Psoas muscle (tissue), 8 donors: ENCODE data around the gene TEX13A. TPM values are rescaled to one million over a fixed set of nuclear protein-coding genes. Genes with fewer than 3 reads are reported as not detected.
"Not testable (repeated sequence)": the region's sequence is repeated elsewhere in the genome, so short reads cannot be mapped to it uniquely, and the experiment has no call there.

Experiments
- ATAC-seq, 4 donors: fragments of 200-7000 bp; cut with Tn5 transposase; one replicate each; pipeline ENCODE4 v1.9.1; 2020; ENCODE audit warnings: moderate library complexity in 3 of 4, mild to moderate bottlenecking in 2 of 4
- DNase-seq, 2 donors: peaks; one replicate each; pipeline ENCODE4 v3.0.0-alpha.2; 2020
- H3K27ac ChIP-seq: fragments of 200-600 bp; one replicate; pipeline ENCODE4 v1.8.0; 2022
- H3K27me3 ChIP-seq, 3 donors: fragments of 200-600 bp in 1 of 3; one replicate each; pipeline versions ENCODE4 v1.6.1 to v1.8.0; 2013 to 2022; ENCODE audit warnings: low read length in 2 of 3, mild to moderate bottlenecking in 2 of 3, moderate library complexity in 1 of 3; ENCODE audit not compliant: insufficient read depth in 3 of 3
- H3K36me3 ChIP-seq, 2 donors: fragments of 200-600 bp in 1 of 2; one replicate each; pipeline versions ENCODE4 v1.6.1 to v1.8.0; 2013 to 2022; ENCODE audit warnings: low read depth in 1 of 2, mild to moderate bottlenecking in 1 of 2, moderate library complexity in 1 of 2; ENCODE audit not compliant: insufficient read depth in 1 of 2
- H3K4me1 ChIP-seq: fragments of 200-600 bp; one replicate; pipeline ENCODE4 v1.8.0; 2022
- H3K4me3 ChIP-seq: fragments of 200-600 bp; one replicate; pipeline ENCODE4 v1.8.0; 2022; ENCODE audit warnings: mild to moderate bottlenecking
- H3K9me3 ChIP-seq: fragments of 200-600 bp; one replicate; pipeline ENCODE4 v1.8.0; 2022
- CTCF ChIP-seq: fragments of 200-600 bp; IDR thresholded peaks from one replicate; pipeline ENCODE4 v1.8.0; 2022; ENCODE audit warnings: antibody characterized with exemption
- WGBS, 3 donors: extraction: QIAGEN DNeasy Blood & Tissue Kit; methylation state at CpG; one replicate each; pipeline versions ENCODE4 v1.1.6 to v1.1.7; 2013; 5-methylcytosine and 5-hydroxymethylcytosine counted together
- intact Hi-C, 2 donors: fragments of 100-400 bp; cut with DNase I; formaldehyde crosslinking; loops; one replicate each; pipeline versions ENCODE4 v1.11.0 to v1.14.2; 2022
- polyA plus RNA-seq, 3 donors: library from polyadenylated mRNA; stranded (reverse); fragments of 200-250 nt; gene quantifications; one replicate each; pipeline ENCODE4 v1.2.3, GENCODE V29; 2013
- total RNA-seq, 4 donors: library from RNA; stranded (reverse); fragmentation: NEBNext Ultra II Directional in 2 of 4; extraction: Animal tissue kit (Norgen Biotek cat#: 25700) in 2 of 4; gene quantifications; one replicate each; pipeline versions ENCODE4 v1.2.1 to v1.2.4, GENCODE V29; 2021 to 2023
- donor health status: healthy with polysubstance abuse.
- donor health status: DM: no; HTN: no; CAD: no; lungs with moderate emphysema.
- donor health status: Bipolar disorder and iron deficiency.
- donor health status: healthy.
- donor health status: DM: yes; HTN: yes; CAD: no.
- donor health status: DM: no; HTN: no; CAD: no.
- donor health status: DM: no; HTN: no; CAD: no.
- donor health status: DM: yes; HTN: yes; CAD: no.

Gene TEX13A
- total and polyA plus RNA-seq, 7 donors, result not detected

DNA sequence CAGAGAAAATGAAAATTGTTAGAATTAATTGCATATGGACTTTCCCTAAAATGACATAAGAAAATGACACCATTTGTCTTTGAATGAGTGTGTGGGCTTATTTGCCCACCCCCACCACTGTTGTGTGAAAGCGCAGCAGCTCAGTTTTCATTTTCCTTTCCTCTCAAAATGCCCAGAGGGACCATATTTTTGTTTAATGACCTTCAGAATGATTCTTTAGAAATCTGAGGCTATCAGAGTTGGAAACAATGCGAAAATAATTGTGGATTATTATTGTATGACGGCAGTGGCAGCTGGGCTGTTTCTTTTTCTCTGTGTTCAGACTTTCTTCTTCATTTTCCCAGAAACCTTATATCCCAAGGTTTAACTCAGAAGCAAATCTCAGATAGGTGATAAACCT lies 44.6 kb upstream of the TEX13A start:
- no peak for TF ChIP-seq CTCF
- Histone ChIP-seq H3K9me3 (no peaks in the 10 kb centered on the region), H3K27ac (no peak overlapping the region), H3K36me3 (no peaks in the 10 kb centered on the region), H3K4me1 (no peaks in the 10 kb centered on the region), H3K4me3 (no peak overlapping the region), H3K27me3 (peaks cover 0 to 41% (median 0%) of the 10 kb centered on the region in 3 donors)
- no peak for DNase-seq
- ATAC-seq, result no peak
- intact Hi-C loops, result no loop called here
- 20 to 35% (median 34%) methylated on average over 3 of the region's 3 CpGs for WGBS, 3 donors

DNA sequence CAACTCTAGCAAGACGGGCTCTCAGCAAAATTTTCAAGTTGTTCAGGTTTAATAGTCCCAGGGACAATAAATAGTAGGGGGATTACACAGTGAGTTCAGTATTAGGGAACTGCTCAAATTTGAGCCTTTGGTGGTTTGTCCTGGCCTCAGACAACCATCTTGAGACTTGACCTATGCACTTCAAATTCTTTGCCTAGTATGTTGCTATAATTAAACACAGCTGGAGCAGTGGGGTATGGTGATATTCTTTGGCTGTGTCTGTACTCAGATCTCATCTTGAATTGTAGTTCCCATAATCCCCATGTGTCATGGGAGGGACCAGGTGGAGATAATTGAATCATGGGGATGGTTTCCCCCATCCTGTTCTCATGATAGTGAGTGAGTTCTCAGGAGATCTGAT lies 43.3 kb upstream of the TEX13A start:
- ATAC-seq, result no peak
- no peak for DNase-seq
- peaks cover 0 to 42% (median 0%) of the 10 kb centered on the region in 3 donors for H3K27me3 ChIP-seq
- intact Hi-C loops, result no loop called here
- no peak for TF ChIP-seq CTCF
- H3K4me1 ChIP-seq, result no peaks in the 10 kb centered on the region
- no peaks in the 10 kb centered on the region for H3K9me3 ChIP-seq
- H3K4me3 ChIP-seq, result no peak overlapping the region
- 70 to 91% (median 75%) methylated on average over 1 of the region's 1 CpG for WGBS, 3 donors
- H3K36me3 ChIP-seq, result no peaks in the 10 kb centered on the region
- H3K27ac ChIP-seq, result no peak overlapping the region

GRCh38 chrX:105263171-105263570 lies 42.7 kb upstream of the TEX13A start:
- Histone ChIP-seq H3K4me3 (no peak overlapping the region), H3K4me1 (no peaks in the 10 kb centered on the region), H3K9me3 (no peaks in the 10 kb centered on the region), H3K27me3 (peaks cover 0 to 36% (median 0%) of the 10 kb centered on the region in 3 donors), H3K36me3 (no peaks in the 10 kb centered on the region), H3K27ac (no peak overlapping the region)
- intact Hi-C loops, result no loop called here
- WGBS, 3 donors, result 88 to 100% (median 98%) methylated on average over 2 of the region's 2 CpGs
- ATAC-seq (no peak), DNase-seq (no peak)
- TF ChIP-seq CTCF, result no peak

- H3K36me3 ChIP-seq, result no peaks in the 10 kb centered on the region
- no peaks in the 10 kb centered on the region for H3K9me3 ChIP-seq
- DNase-seq (no peak), ATAC-seq (no peak)
- H3K27ac ChIP-seq, result no peak overlapping the region
- intact Hi-C loops, result no loop called here
- 29 to 49% (median 30%) methylated on average over 8 of the region's 8 CpGs for WGBS, 3 donors
- H3K4me3 ChIP-seq, result no peak overlapping the region
- no peaks in the 10 kb centered on the region for H3K4me1 ChIP-seq
- TF ChIP-seq CTCF, result no peak
- H3K27me3 ChIP-seq, result peaks cover 0 to 33% (median 0%) of the 10 kb centered on the region in 3 donors
Observed at GRCh38 chrX:105260291-105261043, 40.0 kb upstream of the TEX13A start.

DNA sequence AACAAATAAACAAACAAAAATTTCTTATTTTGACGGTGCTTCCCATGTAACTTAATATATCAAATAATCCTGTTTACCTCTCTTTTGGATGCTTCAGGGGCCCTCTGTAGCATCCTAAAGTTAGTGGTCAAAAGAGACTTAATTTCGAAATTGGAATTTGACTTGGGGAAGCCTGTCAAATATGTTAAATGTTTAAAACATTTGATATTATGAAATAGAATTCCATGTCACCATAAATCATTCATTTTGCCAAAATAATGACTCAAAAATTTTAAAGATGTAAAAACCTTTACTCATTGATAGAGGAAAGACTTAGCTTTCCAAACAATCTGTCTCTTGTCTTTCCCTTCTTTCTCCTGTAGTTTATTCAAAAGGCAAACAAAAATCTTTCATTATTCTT lies 20.6 kb upstream of the TEX13A start:
- 56 to 69% (median 57%) methylated on average over 2 of the region's 2 CpGs for WGBS, 3 donors
- ATAC-seq, result no peak
- intact Hi-C loops, result no loop called here
- Histone ChIP-seq H3K27me3 (peaks cover 0 to 5% (median 0%) of the 10 kb centered on the region in 3 donors), H3K4me3 (no peak overlapping the region), H3K9me3 (no peaks in the 10 kb centered on the region), H3K4me1 (no peaks in the 10 kb centered on the region), H3K27ac (no peak overlapping the region), H3K36me3 (no peaks in the 10 kb centered on the region)
- no peak for DNase-seq
- no peak for TF ChIP-seq CTCF

DNA sequence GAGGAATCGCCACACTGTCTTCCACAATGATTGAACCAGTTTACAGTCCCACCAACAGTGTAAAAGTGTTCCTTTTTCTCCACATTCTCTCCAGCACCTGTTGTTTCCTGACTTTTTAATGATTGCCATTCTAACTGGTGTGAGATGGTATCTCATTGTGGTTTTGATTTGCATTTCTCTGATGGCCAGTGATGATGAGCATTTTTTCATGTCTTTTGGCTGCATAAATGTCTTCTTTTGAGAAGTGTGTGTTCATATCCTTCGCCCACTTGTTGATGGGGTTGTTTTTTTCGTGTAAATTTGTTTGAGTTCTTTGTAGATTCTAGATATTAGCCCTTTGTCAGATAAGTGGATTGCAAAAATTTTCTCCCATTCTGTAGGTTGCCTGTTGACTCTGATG lies 16.9 kb upstream of the TEX13A start:
- H3K4me1 ChIP-seq, H3K36me3 ChIP-seq, H3K4me3 ChIP-seq, DNase-seq, H3K9me3 ChIP-seq, intact Hi-C loops, ATAC-seq, H3K27ac ChIP-seq, H3K27me3 ChIP-seq: not testable (repeated sequence)
- WGBS, 3 donors, result 64 to 89% (median 88%) methylated on average over 3 of the region's 3 CpGs
